Measurements from ENCODE around the gene LBHD1.
A peak's percentile ranks its signal among the peaks of the same experiment; 100 is the strongest.
"Not testable (repeated sequence)": the region's sequence is repeated elsewhere in the genome, so short reads cannot be mapped to it uniquely, and the experiment has no call there.

The LBHD1 gene

DNA sequence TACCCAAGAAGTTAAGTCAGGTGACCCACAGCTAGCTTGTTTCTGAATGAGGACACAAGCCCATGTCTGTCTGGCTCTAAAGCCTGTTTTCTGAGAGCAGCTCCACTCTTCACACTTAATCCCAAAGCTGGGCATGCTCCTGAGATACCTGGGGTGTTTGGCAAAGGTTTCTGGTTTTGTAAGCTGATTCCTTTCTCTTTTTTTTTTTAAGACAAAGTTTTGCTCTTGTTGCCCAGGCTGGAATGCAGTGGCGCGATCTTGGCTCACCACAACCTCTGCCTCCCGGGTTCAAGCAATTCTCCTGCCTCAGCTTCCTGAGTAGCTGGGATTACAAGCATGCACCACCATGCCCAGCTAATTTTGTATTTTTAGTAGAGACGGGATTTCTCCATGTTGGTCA lies 21.6 kb upstream of the LBHD1 start:
- DNase-seq (ENCODE audit: low spot score) = not testable (repeated sequence)

DNA sequence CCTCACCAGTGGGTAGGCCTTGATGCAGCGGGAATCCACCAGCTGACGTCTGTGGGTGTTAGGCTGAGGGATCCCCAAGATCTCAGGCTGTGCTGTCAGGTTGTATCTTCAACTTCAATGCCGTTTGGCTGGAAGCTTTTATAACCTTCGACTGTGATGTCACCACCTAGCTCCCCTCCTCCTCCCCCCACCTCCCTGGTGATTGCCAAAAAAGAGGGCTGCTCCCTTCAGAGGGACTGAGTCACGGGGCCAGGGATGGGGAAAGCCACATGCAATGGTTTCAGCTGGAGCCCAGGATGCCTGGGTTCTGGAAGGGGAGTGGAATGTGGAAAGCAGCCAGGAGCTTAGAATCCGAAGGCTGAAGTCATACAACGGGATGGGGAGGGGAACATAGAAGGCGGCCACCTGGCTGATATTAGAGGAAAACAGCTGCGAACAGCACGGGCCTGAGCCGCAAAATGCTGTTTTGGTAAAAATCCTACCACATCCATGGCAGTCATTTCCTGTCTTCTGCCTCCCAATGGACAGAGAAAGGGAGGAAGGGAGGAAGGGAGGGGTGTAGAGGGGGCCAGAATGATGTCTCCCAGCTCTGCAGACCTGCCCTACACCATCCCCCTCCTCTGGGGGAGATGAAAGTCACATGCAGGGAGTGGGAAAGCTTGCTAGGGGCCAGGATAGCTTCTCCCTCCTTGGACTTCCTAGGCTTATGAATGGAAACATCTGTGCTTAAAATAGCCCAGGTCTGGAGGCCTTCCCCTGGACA lies 17.5 kb upstream of the LBHD1 start, which contains the start of gene LRRN4CL:
TSS of gene LRRN4CL (minus strand) at position 110 of the 763 bp plus-strand sequence. CDS start 1,022 bp downstream, outside the sequence.
- DNase-seq (ENCODE audit: low spot score) = no peak

DNA sequence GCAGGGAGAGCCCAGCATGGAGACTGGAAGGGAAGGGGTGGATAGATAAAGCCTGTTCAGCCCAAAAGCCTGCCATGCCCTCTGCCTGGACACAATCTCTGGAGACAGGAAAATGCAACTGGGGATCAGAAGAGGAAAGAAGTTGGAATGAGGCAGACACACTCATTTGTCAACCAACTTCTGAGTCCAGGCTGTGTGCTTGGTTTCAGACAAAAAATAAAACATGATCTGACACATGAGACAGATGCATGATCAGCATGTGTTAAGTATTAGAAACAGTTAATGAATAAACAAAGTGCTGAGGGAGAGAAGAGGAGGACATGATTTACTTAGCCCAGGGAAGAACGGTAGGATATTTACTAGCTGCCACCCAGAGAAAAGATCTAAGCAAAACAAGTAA lies 16.4 kb upstream of the LBHD1 start:
- no peak for DNase-seq (ENCODE audit: low spot score)

DNA sequence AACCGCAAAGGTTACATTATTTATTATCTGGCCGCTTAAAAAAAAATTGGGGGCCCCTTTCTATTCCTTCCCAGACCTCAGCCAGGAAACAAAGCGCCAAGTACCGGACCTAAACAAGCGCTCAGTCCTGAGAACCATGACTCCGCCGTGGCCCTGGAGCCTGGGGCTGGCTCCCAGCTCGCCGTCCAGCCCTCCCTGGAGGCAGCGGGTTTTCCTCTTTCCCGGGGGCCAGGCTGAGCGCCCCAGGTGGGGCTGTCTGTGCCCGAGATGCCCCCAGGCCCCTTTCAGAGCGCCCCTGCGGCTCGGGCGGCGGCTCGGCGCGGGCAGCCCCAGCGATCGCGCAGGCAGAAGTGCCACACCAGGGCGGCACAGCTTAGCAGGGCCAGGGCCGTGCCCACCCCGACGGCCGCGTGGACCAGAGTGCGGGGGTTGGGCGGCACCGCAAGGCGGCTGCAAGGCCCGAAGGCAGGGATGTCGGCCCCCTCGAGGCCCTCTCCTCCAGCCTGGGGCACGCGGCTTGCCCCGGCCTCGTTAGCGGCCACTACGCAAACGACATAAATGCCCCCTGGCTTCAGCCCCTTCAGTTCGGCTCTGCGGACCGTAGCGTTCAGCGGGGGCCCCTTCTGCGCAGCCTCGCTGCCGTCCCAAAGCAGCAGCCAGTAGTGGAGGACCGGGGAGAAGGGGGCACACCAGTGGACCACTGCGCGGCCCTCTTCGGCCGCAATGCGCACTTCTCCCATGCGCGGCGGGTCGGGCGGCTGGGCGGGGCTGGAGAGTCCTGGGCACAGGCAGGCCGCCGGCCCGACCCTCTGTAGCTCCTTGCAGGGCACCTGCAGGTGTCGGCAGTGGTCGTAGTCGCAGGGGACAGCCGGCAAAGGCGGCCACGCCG lies 15.7 kb upstream of the LBHD1 start:
- no peak for DNase-seq (ENCODE audit: low spot score)

DNA sequence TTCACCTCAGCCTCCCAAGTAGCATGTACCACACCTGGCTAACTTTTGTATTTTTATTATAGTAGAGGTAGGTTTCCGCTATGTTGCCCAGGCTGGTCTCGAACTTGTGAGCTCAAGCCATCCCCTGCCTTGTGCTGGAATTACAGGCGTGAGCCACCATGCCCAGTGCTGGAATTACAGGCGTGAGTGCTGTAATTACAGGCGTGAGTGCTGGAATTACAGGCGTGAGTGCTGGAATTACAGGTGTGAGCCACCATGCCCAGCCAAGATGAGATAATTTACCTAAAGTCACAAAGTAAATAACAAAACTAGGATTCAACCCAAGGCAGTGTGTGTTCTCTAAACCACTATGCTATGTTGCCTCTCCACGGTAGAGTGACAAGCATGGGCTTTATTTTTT lies 10.5 kb upstream of the LBHD1 start:
- DNase-seq (ENCODE audit: low spot score) = no peak

DNA sequence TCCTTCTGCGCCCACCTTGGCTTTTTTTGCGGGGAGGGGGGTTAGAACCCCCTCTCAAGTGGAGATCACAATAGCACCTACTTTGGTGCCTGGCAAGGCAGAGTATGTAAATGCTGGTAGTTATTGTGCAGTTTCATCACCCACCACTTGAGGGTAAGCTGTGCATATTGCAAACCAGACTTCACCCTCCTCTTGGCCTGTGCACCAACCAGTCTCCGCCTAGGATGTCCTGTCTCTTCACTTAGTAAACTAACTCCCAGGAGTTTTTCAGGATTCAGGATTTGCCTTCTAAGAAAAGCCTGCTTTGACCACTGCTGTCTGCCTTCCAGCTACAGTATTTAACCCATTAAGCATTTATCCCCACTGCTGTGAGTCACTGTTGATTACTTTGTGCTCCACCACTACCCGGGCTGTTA lies 8.8 kb upstream of the LBHD1 start:
- DNase-seq (ENCODE audit: low spot score) = no peak

DNA sequence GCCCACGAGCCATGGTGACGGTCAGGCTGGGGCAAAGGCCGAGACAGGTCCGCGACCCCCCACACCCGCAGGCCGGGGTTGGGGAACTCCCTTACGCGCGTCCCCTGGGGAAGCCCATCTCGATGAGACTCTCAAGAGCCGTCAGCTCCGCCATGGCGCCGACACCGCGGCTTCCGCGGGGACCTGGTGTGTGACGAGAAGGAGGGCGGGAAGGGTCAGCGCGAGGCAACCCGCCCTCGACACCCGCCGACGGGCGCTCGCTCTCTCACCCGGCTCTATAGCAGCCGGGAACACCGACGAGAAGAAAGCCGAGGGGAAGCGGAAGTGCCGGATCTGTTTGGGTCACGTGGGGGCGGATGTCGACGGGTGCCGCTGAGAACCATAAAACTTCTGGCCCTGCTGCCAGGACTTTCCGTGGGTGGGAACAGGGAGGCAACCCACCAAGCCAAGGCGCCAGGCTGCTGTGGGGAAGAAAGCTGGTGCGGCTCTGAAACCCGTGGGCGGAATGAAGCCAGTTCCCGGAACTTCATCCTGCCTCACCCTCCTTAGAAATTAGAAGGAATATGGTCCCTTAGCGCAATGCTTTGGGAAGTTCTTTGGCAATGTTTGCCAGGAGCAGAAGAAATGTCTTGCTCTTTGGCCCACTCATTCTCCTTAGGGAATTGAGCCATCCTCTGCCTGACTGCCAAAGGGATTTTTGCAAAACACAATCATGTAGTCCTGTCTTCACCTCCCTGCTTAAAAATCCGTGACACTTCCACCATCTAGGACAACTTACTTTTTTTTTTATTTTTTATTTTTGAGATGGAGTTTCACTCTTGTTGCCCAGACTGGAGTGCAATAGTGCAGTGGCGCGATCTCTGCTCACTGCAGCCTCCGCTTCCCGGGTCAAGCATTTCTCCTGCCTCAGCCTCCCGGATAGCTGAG lies 7.0 kb upstream of the LBHD1 start, which contains the start of gene UBXN1:
TSS of gene UBXN1 (minus strand) at position 304 of the 927 bp plus-strand sequence. CDS start at position 154, 150 bp downstream.
- DNase-seq (ENCODE audit: low spot score) = peak; percentile 90

DNA sequence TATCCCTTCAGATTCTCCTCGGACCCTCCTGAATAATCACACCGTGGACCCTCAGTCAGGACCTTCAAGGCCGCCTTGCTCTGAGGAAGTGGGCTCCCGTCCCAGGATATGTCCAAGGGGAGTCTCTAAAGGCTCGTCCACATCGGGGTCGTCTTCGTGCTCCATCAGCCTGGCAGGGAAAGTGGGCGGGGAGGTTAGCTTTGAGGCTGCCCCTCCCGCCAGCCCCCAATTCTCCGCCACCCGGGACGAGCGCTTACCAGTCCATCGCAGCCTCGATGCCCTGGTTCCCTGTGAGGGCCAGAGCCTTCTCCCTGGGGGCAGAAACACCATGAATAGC lies 6.3 kb upstream of the LBHD1 start:
- DNase-seq (ENCODE audit: low spot score) = no peak

DNA sequence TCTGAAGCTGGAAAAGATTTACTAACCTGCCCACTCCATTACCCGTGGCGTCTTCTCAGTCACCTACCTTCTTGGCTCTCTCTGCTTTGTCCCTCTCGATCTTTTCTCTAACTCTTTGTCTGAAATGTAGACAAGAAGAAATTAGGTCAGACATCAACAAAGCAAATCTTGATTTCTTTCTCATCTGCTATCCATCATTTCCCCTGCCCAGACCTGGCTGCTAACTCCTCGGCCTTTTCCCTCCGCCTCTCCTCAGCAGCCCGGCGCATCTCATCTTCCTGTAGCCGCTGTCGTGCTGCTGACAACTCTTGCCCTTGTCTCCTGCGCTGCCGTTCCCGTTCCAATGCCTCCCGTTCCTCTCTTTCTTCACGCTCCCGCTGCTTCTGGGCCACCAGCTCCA lies 5.6 kb upstream of the LBHD1 start:
- no peak for DNase-seq (ENCODE audit: low spot score)

DNA sequence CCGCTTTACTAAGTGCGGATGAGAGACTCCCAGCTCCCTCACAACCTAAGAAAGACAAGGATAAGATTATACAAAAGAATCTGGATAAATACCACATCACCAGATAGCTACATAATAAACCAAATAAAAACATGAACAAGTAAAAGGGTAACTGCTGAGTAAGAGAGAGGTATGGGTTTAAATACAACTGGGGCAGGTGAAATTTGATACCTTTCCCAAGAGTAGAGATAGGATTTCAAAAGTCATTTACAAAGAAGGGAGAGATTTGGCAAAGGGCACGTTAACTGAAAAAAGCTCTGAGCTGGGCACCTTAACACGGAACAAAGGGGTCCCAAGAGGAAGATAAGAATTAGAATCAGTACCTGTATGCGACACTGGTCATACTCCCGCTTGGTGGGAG lies 5.1 kb upstream of the LBHD1 start:
- no peak for DNase-seq (ENCODE audit: low spot score)

DNA sequence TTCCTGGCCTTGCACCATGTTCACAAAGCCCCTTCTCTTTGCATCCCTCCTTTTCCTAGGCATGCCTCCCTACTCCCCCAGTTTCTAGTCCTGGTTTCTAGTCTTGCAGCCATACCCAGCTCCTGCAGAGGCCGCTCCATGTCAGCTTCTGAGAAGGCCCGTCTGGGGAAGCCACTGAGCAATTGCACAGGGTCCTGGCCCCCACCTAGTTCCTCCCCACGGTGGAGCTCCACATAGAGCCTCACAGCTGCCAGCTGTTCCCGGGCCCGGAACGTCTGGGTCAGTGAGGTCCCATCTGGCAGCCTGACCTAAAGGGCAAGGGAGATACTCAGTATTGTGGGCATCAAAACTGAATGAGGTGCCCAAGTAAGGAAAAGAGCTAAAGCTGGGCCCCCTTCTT lies 4.6 kb upstream of the LBHD1 start:
- DNase-seq (ENCODE audit: low spot score) = no peak

DNA sequence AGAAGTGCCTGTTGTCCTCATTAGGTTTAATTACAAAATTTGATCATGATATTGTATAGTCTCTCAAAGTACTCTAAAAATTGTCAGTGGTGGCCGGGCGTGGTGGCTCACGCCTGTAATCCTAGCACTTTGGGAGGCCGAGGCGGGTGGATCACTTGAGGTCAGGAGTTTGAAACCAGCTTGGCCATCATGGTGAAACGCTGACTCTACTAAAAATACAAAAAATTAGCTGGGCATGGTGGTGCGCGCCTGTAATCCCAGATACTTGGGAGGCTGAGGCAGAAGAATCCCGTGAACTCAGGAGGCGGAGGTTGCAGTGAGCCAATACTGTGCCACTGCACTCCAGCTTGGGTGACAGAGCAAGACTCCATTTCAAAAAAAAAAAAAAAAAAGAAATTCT lies 3.3 kb upstream of the LBHD1 start:
- DNase-seq (ENCODE audit: low spot score) = not testable (repeated sequence)

DNA sequence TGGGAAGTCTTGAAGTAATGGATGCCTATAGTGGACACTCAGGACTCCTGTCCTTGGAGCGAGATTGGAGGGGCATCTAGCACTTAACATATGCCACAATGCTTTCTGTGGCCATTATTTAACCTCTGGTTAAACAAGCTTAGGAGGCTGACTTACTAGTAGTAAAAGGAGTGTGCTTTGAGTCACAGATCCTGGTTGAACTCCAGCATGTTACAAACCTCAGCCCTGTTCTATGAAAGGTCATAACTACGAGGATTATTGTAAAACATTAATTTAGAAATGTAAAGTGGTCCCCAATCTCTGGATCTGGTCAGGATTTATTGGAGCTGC lies 1.1 kb upstream of the LBHD1 start:
- DNase-seq (ENCODE audit: low spot score) = no peak

DNA sequence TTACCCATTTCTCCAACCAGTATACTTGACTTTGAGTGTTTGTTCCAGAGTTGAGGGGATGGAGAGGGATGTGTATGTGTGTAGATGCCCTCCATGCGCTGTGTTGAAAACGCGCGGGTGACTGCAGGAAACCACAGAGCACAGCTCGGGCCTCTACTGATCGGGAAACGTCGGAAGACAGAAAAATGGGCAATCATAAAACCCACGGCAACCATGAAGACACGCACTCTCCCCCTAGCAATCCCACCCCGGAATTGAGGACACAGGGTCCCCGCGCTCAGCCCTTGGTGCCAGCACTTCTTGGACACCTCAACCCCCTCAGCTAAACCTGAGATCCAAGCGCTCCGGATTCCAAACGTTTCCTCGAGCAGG lies 845 bp downstream of the LBHD1 start:
- DNase-seq (ENCODE audit: low spot score) = no peak

DNA sequence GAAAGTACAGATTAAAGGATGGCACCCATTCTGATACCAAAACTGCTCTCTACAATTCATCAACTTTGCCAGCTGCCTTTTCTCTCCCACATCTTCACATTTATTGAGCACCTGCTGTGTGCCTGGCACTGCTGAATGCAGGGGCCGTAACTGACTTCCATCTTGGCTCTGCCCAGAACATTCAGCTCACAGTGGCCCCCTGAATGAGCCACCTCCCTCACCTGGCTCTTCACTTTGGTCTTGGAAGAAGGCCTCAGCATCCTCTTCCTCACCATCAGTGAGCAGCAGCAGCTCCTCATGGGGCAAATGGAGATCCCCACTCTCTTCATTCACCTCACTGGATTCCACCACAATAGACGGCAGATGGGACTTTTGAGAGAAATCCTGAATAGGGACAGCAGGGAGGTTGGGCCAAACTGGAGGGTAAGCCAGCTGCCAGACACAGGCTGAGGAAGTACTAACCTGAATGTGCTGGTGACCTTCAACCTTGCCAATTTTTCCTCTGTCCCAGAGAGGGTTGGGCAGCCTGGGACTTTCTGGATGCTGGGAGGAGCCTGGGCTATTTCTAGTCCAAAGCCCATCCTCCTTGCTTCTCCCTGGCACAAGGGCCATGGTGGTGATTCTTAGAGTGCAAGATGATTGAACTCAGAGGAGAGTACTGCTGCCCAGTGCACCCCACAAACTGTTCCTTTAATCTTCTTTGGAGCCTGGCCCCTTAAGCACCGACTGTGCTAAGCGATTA lies 2.5 kb downstream of the LBHD1 start:
- DNase-seq (ENCODE audit: low spot score) = no peak

DNA sequence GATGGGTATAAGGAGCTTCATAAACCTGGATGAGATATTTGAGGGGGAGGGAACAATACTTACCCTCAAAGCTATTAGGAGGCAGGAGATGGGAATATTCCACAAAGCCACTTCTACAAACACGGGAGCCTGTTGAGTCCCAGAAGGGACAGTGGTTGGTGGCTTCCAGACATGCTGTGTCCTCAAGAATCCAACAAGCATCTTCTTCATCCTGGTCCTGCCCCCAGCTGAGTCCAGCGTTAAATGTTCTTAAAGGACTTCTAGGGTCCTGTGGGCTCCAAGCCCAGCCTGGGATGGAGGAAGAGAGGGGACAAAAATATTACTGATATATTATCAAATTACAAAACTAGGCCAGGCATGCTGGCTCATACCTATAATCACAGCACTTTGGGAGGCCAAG lies 4.6 kb downstream of the LBHD1 start:
- no peak for DNase-seq (ENCODE audit: low spot score)

DNA sequence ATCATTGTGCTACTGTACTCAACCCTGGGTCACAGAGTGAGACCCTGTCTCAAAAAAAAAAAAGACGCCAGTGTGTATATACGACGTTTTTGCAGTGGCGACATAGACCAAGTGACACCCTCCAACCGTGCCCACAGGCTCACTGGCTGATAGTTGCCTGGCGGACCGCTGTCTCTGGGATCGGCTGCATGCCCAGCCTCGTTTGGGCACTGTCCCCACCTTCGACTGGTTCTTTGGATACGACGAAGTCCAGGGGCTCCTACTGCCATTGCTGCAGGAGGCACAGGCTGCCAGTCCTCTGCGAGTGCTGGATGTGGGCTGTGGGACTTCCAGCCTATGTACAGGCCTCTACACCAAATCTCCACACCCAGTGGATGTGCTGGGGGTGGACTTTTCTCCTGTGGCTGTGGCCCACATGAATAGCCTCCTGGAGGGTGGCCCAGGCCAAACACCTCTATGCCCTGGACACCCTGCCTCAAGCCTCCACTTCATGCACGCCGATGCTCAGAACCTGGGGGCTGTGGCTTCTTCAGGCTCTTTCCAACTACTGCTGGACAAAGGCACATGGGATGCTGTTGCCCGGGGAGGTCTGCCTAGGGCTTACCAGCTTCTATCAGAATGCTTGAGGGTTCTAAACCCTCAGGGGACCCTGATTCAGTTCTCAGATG lies 5.7 kb downstream of the LBHD1 start:
- DNase-seq (ENCODE audit: low spot score) = no peak

DNA sequence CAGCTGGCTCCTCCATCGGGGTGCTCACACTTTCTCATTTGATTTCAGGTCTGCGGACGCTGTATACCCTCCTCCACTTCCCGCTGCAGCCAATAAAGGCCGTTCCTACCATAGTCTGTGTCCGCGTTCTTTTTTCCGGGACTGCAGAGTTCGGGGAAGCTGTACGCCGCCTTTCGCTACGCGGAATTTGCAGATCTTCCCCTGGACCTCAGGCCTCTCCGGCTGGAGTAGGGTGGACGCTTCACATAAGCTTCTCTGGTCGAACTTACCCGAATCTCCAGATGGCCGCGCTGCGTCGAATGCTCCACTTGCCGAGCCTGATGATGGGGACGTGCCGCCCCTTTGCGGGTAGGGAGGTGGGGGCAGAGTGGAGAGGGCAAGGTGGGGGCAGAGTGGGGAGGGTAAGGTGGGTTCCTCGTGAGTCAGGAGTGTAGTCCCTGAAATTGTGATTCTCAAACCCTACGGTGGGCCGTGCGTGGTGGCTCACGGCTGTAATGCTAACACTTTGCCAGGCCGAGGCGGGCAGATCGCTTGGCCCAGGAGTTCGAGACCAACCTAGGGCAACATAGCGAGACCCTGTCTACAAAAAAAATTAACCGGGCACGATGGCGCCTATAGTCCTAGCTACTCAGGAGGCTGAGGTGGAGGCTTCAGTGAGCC lies 6.3 kb downstream of the LBHD1 start:
- no peak for DNase-seq (ENCODE audit: low spot score)

DNA sequence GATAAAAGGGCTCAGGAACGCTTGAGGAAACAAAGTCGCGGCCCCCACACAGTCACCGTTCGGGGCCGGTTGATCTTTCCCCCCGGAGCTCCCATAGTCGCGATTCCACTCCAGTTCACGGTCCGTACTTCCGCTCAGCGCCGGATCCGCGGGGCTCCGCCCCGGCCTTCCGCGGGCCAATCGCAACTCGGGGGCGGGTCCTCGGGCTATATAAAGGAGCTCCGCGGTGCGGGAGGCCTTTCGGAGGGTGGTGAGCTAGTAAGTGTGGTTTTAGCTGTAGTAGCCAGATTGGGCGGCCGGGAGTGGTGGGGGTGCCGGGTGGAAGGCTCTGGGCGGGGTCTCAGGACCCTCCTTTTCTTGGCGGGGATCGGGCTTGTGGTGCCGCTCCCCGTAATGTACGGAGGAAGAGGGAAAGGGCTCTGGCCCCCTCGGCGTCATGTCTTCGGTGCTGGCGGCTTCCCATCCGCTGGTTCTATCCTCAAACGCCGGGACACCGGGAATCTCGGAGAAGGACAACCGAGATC lies 6.9 kb downstream of the LBHD1 start, which contains the start of the genes C11orf98 and CSKMT:
TSS of gene C11orf98 (minus strand) at position 136 of the 524 bp plus-strand sequence. CDS start at position 95, 41 bp downstream.
TSS of gene CSKMT (plus strand) at position 238 of the 524 bp plus-strand sequence. CDS start 568 bp downstream, outside the sequence.
- DNase-seq (ENCODE audit: low spot score) = peak; percentile 97

Measured in iPS-NIHi11 (cell line).